H9 (cell line): ENCODE data around the gene TYW5. TPM values are rescaled to one million over a fixed set of nuclear protein-coding genes. Genes with fewer than 3 reads are reported as not detected.
A peak's percentile ranks its signal among the peaks of the same experiment; 100 is the strongest.

Experiments used
- DNase-seq: peaks from one replicate; pipeline ENCODE4 v3.0.0-alpha.2; 2017
- H2AFZ ChIP-seq: one replicate; pipeline ENCODE4 v1.6.1; 2013; ENCODE audit warnings: mild to moderate bottlenecking, low read length, control low read depth, moderate library complexity
- H2AK5ac ChIP-seq: 2 replicates; pipeline ENCODE4 v1.6.1; 2013; ENCODE audit warnings: low read length, control low read depth, mixed read lengths; ENCODE audit not compliant: insufficient read length
- H2BK120ac ChIP-seq: one replicate; pipeline ENCODE4 v1.6.1; 2013; ENCODE audit warnings: low read depth, mild to moderate bottlenecking, low read length, control low read depth, inconsistent platforms; ENCODE audit not compliant: poor library complexity, severe bottlenecking
- H2BK12ac ChIP-seq: 2 replicates; pipeline ENCODE4 v1.6.1; 2013; ENCODE audit warnings: low read length, control low read depth, mixed read lengths, low read depth; ENCODE audit not compliant: insufficient read length
- H2BK15ac ChIP-seq: 2 replicates; pipeline ENCODE4 v1.6.1; 2013; ENCODE audit warnings: low read depth, low read length, control low read depth
- H2BK20ac ChIP-seq: one replicate; pipeline ENCODE4 v1.6.1; 2013; ENCODE audit warnings: low read depth, mild to moderate bottlenecking, low read length, control low read depth, inconsistent platforms; ENCODE audit not compliant: poor library complexity, severe bottlenecking
- H2BK5ac ChIP-seq: 2 replicates; pipeline ENCODE4 v1.6.1; 2013; ENCODE audit warnings: low read length, control low read depth, mixed read lengths; ENCODE audit not compliant: insufficient read length
- H3K14ac ChIP-seq: 2 replicates; pipeline ENCODE4 v1.6.1; 2013; ENCODE audit warnings: low read length, control low read depth; ENCODE audit not compliant: insufficient read depth
- H3K18ac ChIP-seq: 2 replicates; pipeline ENCODE4 v1.6.1; 2013; ENCODE audit warnings: low read depth, mild to moderate bottlenecking, mixed read lengths, low read length, control low read depth; ENCODE audit not compliant: insufficient read length
- H3K23ac ChIP-seq: 2 replicates; pipeline ENCODE4 v1.6.1; 2013; ENCODE audit warnings: low read length, control low read depth, mixed read lengths, low read depth; ENCODE audit not compliant: insufficient read length
- H3K23me2 ChIP-seq: 2 replicates; pipeline ENCODE4 v1.6.1; 2013; ENCODE audit warnings: low read depth, mild to moderate bottlenecking, mixed read lengths, low read length, control low read depth; ENCODE audit not compliant: insufficient read length, poor library complexity, severe bottlenecking
- H3K27ac ChIP-seq: 2 replicates; pipeline ENCODE4 v1.5.1; 2013; ENCODE audit warnings: low read length, control low read depth, mixed read lengths, low read depth; ENCODE audit not compliant: insufficient read length
- H3K27me3 ChIP-seq: 2 replicates; pipeline ENCODE4 v1.6.1; 2013; ENCODE audit warnings: low read length, control low read depth, inconsistent platforms; ENCODE audit not compliant: insufficient read depth
- H3K4ac ChIP-seq: 2 replicates; pipeline ENCODE4 v1.6.1; 2013; ENCODE audit warnings: low read depth, mild to moderate bottlenecking, control low read depth, inconsistent platforms, low read length, moderate library complexity
- H3K4me1 ChIP-seq: 2 replicates; pipeline ENCODE4 v1.6.1; 2013; ENCODE audit warnings: low read length, control low read depth, inconsistent platforms; ENCODE audit not compliant: insufficient read depth
- H3K4me2 ChIP-seq: 2 replicates; pipeline ENCODE4 v1.6.1; 2013; ENCODE audit warnings: low read length, control low read depth, mixed read lengths; ENCODE audit not compliant: insufficient read length, insufficient read depth
- H3K56ac ChIP-seq: 2 replicates; pipeline ENCODE4 v1.6.1; 2013; ENCODE audit warnings: low read depth, mild to moderate bottlenecking, mixed read lengths, low read length, control low read depth; ENCODE audit not compliant: insufficient read length
- H3K79me1 ChIP-seq: 2 replicates; pipeline ENCODE4 v1.6.1; 2013; ENCODE audit warnings: low read depth, mild to moderate bottlenecking, moderate library complexity, low read length, control low read depth, inconsistent platforms; ENCODE audit not compliant: insufficient read depth, poor library complexity, severe bottlenecking
- H3K79me2 ChIP-seq: 2 replicates; pipeline ENCODE4 v1.6.1; 2013; ENCODE audit warnings: low read length, control low read depth, inconsistent platforms; ENCODE audit not compliant: insufficient read depth
- H3K9ac ChIP-seq: 2 replicates; pipeline ENCODE4 v1.6.1; 2013; ENCODE audit warnings: low read length, control low read depth, mixed read lengths; ENCODE audit not compliant: insufficient read length; ENCODE audit errors: extremely low read depth
- H3K9me3 ChIP-seq: one replicate; pipeline ENCODE4 v1.6.1; 2013; ENCODE audit warnings: low read depth, low read length, inconsistent platforms; ENCODE audit not compliant: control insufficient read depth
- H3T11ph ChIP-seq: one replicate; pipeline ENCODE4 v1.6.1; 2013; ENCODE audit warnings: mild to moderate bottlenecking, low read length, control low read depth, inconsistent platforms
- H4K20me1 ChIP-seq: one replicate; pipeline ENCODE4 v1.6.1; 2013; ENCODE audit not compliant: control insufficient read depth, insufficient read length, insufficient read depth
- H4K5ac ChIP-seq: 2 replicates; pipeline ENCODE4 v1.6.1; 2013; ENCODE audit warnings: low read depth, mild to moderate bottlenecking, mixed read lengths, low read length, control low read depth; ENCODE audit not compliant: insufficient read length
- H4K8ac ChIP-seq: replicated peaks from 2 replicates; pipeline ENCODE4 v1.6.1; 2013; ENCODE audit warnings: low read length, control low read depth, mixed read lengths, low read depth; ENCODE audit not compliant: insufficient read length
- H4K91ac ChIP-seq: 2 replicates; pipeline ENCODE4 v1.6.1; 2013; ENCODE audit warnings: low read depth, mild to moderate bottlenecking, moderate library complexity, mixed read lengths, low read length, control low read depth; ENCODE audit not compliant: insufficient read length
- H3K27ac Mint-ChIP-seq, 3 experiments: 2 replicates in 2 of 3; 3 replicates in 1 of 3; pipeline ENCODE4 v1.8.0; 2020 to 2021; ENCODE audit warnings: mixed read lengths in 3 of 3, mild to moderate bottlenecking in 1 of 3, moderate library complexity in 1 of 3
- H3K27me3 Mint-ChIP-seq: 2 replicates; pipeline ENCODE4 v1.8.0; 2021; ENCODE audit warnings: low read depth, mild to moderate bottlenecking, moderate library complexity, mixed read lengths
- H3K36me3 Mint-ChIP-seq, 3 experiments: 2 replicates in 2 of 3; 3 replicates in 1 of 3; pipeline ENCODE4 v1.8.0; 2020 to 2021; ENCODE audit warnings: low read depth in 3 of 3, mixed read lengths in 3 of 3; ENCODE audit not compliant: insufficient read depth in 1 of 3
- H3K4me1 Mint-ChIP-seq, 2 experiments: 2 replicates each; pipeline ENCODE4 v1.8.0; 2020; ENCODE audit warnings: mixed read lengths in 2 of 2
- H3K4me3 Mint-ChIP-seq, 2 experiments: 2 replicates in 1 of 2; 3 replicates in 1 of 2; pipeline ENCODE4 v1.8.0; 2020 to 2021; ENCODE audit warnings: mild to moderate bottlenecking in 2 of 2, mixed read lengths in 2 of 2, moderate library complexity in 1 of 2
- H3K9me3 Mint-ChIP-seq, 2 experiments: 2 replicates in 1 of 2; 3 replicates in 1 of 2; pipeline ENCODE4 v1.8.0; 2020; ENCODE audit warnings: mild to moderate bottlenecking in 2 of 2, mixed read lengths in 2 of 2, moderate library complexity in 1 of 2
- WGBS: extraction: QIAGEN DNeasy Blood & Tissue Kit; methylation state at CpG from one replicate; pipeline ENCODE4 v1.1.7; 2013; ENCODE audit warnings: missing lambda C conversion rate, low lambda C conversion rate, mixed read lengths; ENCODE audit not compliant: insufficient read length; ENCODE audit errors: extremely low coverage; 5-methylcytosine and 5-hydroxymethylcytosine counted together
- total RNA-seq: library from RNA; stranded (reverse); gene quantifications from 2 replicates; pipeline ENCODE4 v1.2.1, GENCODE V29; 2021
- TF ChIP-seq, protein P1 (sequence below): fragments of 200-600 bp; sonication (generic); conservative IDR thresholded peaks from 3 replicates; pipeline ENCODE4 v1.8.0; 2021; ENCODE audit warnings: antibody characterized with exemption, mild to moderate bottlenecking

The TYW5 gene
- total RNA-seq, 1 experiment from 2014 or later: 17.7 TPM

DNA sequence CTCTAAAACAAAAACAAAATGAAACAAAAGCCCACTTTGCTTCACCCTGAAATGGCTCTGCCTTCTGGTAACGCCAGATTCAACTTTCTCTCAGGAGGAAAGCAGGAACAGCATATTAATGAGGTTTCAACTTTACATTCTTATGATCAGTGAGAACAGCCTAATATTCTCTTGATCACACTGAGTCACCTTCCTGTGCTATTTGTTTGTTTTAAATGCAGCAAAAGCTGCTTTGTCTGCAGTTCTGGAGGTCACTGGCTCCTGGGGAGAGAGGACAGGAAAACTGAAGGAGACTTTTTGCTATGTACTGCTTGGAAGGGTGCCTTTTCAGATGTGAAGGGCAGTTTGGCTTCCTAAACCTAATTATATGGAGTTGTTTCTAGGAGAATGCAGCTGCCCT lies 48.2 kb upstream of the TYW5 start:
- no peaks in the 10 kb centered on the region for H3K27me3 Mint-ChIP-seq
- H3K27ac ChIP-seq: peak overlapping the region; percentile 76
- H3K9me3 ChIP-seq: no peaks in the 10 kb centered on the region
- no CpG with 5 or more reads among the region's 1 CpG for WGBS
- no peak overlapping the region for H2BK15ac ChIP-seq
- H4K91ac ChIP-seq: no peak overlapping the region
- no peak overlapping the region for H3K4me3 Mint-ChIP-seq
- no peaks in the 10 kb centered on the region for H3K79me1 ChIP-seq
- H3K79me2 ChIP-seq: no peaks in the 10 kb centered on the region
- no peak overlapping the region for H2AK5ac ChIP-seq
- TF ChIP-seq, protein P1, sequence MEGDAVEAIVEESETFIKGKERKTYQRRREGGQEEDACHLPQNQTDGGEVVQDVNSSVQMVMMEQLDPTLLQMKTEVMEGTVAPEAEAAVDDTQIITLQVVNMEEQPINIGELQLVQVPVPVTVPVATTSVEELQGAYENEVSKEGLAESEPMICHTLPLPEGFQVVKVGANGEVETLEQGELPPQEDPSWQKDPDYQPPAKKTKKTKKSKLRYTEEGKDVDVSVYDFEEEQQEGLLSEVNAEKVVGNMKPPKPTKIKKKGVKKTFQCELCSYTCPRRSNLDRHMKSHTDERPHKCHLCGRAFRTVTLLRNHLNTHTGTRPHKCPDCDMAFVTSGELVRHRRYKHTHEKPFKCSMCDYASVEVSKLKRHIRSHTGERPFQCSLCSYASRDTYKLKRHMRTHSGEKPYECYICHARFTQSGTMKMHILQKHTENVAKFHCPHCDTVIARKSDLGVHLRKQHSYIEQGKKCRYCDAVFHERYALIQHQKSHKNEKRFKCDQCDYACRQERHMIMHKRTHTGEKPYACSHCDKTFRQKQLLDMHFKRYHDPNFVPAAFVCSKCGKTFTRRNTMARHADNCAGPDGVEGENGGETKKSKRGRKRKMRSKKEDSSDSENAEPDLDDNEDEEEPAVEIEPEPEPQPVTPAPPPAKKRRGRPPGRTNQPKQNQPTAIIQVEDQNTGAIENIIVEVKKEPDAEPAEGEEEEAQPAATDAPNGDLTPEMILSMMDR: no peak
- no peak overlapping the region for H3K18ac ChIP-seq
- H3K4me2 ChIP-seq: no peak overlapping the region
- H2BK120ac ChIP-seq: no peak overlapping the region
- H2BK20ac ChIP-seq: no peak overlapping the region
- no peak overlapping the region for H3T11ph ChIP-seq
- H3K9ac ChIP-seq: no peak overlapping the region
- H2BK5ac ChIP-seq: no peak overlapping the region
- DNase-seq: no peak
- H3K56ac ChIP-seq: no peak overlapping the region
- no peak overlapping the region for H2BK12ac ChIP-seq
- H3K23me2 ChIP-seq: no peaks in the 10 kb centered on the region
- no peak overlapping the region for H3K14ac ChIP-seq
- peaks cover 0 to 5% of the 10 kb centered on the region in 2 experiments; a peak in 2 of 5 replicates for H3K9me3 Mint-ChIP-seq
- no peak overlapping the region for H3K4ac ChIP-seq
- peaks cover 10% of the 10 kb centered on the region; the same call in 1 of the 2 replicates for H3K4me1 ChIP-seq
- no peaks in the 10 kb centered on the region for H4K20me1 ChIP-seq
- no peak overlapping the region for H3K23ac ChIP-seq
- peaks cover 4 to 6% (median 5%) of the 10 kb centered on the region in 3 experiments; a peak in 5 of 7 replicates for H3K36me3 Mint-ChIP-seq
- H3K4me1 Mint-ChIP-seq: peaks cover 17 to 28% of the 10 kb centered on the region in 2 experiments
- peak overlapping the region; percentile 55 to 91 (median 90) for H3K27ac Mint-ChIP-seq
- no peaks in the 10 kb centered on the region for H3K27me3 ChIP-seq
- no peak overlapping the region for H4K8ac ChIP-seq
- H2AFZ ChIP-seq: peak overlapping the region; percentile 83
- H4K5ac ChIP-seq: no peak overlapping the region
